AG09309 (cell line): ENCODE measurements around the gene SLC2A5.
"Not testable (repeated sequence)": the region's sequence is repeated elsewhere in the genome, so short reads cannot be mapped to it uniquely, and the experiment has no call there.

ENCODE experiments used
- DNase-seq: peaks from one replicate; pipeline ENCODE4 v3.0.0-alpha.2; 2010; ENCODE audit warnings: low read depth
- H3K4me3 ChIP-seq: 2 replicates; pipeline ENCODE4 v1.5.1; 2011; ENCODE audit warnings: mild to moderate bottlenecking, low read depth, low read length, moderate library complexity; ENCODE audit not compliant: control insufficient read depth
- CTCF ChIP-seq: IDR thresholded peaks from 2 replicates; pipeline ENCODE4 v1.5.1; 2011; ENCODE audit warnings: mild to moderate bottlenecking, low read depth, low read length, inconsistent platforms; ENCODE audit not compliant: insufficient read depth, control insufficient read depth; ENCODE audit errors: missing control alignments

SLC2A5 gene

GRCh38 chr1:9038338-9038650, 31.1 kb downstream of the SLC2A5 start:
- no peak for DNase-seq
- H3K4me3 ChIP-seq: no peak overlapping the region
- TF ChIP-seq CTCF: no peak

- DNase-seq: no peak
- no peak overlapping the region for H3K4me3 ChIP-seq
- no peak for TF ChIP-seq CTCF
Measured at GRCh38 chr1:9037476-9038337, 31.7 kb downstream of the SLC2A5 start.

- no peak for DNase-seq
- TF ChIP-seq CTCF: no peak
- H3K4me3 ChIP-seq: no peak overlapping the region
Measured at GRCh38 chr1:9035226-9035625, 34.2 kb downstream of the SLC2A5 start.

GRCh38 chr1:9033363-9033762, 36.1 kb downstream of the SLC2A5 start:
- DNase-seq: no peak

GRCh38 chr1:9031484-9032259, 37.8 kb downstream of the SLC2A5 start:
- H3K4me3 ChIP-seq: no peak overlapping the region
- no peak for TF ChIP-seq CTCF
- no peak for DNase-seq

More at GRCh38 chr1:9033363-9033762, 36.1 kb downstream of the SLC2A5 start:
- no peak for TF ChIP-seq CTCF
- H3K4me3 ChIP-seq: no peak overlapping the region

- not testable (repeated sequence) for H3K4me3 ChIP-seq, DNase-seq
Measured at GRCh38 chr1:9031077-9031476, 38.4 kb downstream of the SLC2A5 start.
